Choroid plexus epithelial cell (primary cell): Measurements from ENCODE around the gene CYP2R1.

ENCODE experiments used
- DNase-seq: peaks from one replicate; pipeline ENCODE4 v3.0.0-alpha.2; 2010; ENCODE audit warnings: low read depth
- H3K4me3 ChIP-seq: 2 replicates; pipeline ENCODE4 v1.5.1; 2011; ENCODE audit warnings: low read depth, mild to moderate bottlenecking, control low read depth, low read length, moderate library complexity
- TF ChIP-seq, protein P1 (sequence below): conservative IDR thresholded peaks from 2 replicates; pipeline ENCODE4 v1.5.1; 2011; ENCODE audit warnings: low read depth, mild to moderate bottlenecking, control low read depth, inconsistent platforms, low read length, moderate library complexity

CYP2R1 gene

DNA sequence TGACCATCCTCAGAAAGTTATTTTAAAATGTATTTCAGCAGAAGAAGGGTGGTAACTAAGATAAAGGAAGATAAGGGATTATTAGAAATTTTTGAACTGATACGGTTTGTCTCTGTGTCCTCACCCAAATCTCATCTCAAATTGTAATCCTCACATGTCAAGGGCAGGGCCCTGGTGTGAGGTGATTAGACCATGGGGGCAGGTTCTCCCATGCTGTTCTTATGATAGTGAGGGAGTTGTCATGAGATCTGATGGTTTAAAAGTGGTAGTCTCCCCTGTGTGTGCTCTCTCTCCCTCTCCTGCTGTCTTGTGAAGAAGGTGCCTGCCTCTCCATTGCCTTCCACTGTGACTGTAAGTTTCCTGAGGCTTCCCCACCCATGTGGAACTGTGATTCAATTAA, 36.1 kb downstream of the CYP2R1 start:
- DNase-seq = no peak
- TF ChIP-seq, protein P1, sequence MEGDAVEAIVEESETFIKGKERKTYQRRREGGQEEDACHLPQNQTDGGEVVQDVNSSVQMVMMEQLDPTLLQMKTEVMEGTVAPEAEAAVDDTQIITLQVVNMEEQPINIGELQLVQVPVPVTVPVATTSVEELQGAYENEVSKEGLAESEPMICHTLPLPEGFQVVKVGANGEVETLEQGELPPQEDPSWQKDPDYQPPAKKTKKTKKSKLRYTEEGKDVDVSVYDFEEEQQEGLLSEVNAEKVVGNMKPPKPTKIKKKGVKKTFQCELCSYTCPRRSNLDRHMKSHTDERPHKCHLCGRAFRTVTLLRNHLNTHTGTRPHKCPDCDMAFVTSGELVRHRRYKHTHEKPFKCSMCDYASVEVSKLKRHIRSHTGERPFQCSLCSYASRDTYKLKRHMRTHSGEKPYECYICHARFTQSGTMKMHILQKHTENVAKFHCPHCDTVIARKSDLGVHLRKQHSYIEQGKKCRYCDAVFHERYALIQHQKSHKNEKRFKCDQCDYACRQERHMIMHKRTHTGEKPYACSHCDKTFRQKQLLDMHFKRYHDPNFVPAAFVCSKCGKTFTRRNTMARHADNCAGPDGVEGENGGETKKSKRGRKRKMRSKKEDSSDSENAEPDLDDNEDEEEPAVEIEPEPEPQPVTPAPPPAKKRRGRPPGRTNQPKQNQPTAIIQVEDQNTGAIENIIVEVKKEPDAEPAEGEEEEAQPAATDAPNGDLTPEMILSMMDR = no peak
- no peak overlapping the region for H3K4me3 ChIP-seq

DNA sequence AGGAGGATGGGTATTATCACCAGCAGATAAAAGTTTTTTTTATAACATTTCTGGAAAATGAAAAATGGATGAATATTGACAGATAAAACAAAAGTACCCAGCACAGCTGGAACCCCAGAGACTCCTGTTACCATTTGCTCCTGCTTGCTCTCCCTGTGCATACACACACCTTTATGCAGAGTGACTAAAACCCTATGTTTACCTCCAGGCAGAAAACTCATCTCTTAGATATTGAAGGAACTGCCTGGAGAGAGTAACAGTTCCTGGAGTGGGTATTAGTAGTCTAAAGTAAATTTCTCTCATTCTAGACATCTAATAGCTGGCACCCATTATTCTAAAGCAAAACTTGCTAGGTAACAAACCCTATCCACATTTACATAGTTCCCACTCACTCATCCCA, 38.0 kb downstream of the CYP2R1 start:
- H3K4me3 ChIP-seq = no peak overlapping the region
- TF ChIP-seq, protein P1 = no peak
- DNase-seq = no peak

DNA sequence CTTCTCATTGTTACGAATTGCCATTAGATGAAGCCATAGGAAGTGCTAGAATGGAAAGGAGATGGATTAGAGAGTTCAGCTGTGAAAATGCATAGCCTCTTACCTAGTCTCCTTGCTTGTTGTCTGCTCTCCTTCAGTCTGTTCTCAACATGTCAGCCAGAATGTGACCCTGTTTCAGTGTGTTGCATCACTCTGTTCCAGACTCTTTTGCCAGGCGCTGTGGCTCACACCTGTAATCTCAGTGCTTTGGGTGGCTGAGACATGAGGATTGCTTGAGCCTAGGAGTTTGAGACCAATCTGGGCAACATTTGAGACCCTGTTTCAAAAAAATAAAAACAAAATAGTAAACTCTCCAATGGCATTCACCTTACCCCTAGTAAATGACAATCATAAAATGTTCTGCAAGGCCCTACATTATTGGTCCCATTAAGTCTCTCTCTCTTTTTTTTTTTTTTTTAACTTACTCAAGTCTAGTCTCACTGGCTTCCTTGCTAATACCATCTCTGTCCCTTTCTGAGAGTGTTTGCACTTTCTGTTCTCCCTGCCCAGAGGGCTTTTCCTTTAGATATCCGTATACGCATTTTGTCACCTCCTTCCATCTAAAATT, 39.4 kb downstream of the CYP2R1 start:
- no peak overlapping the region for H3K4me3 ChIP-seq
- TF ChIP-seq, protein P1 = no peak
- no peak for DNase-seq

DNA sequence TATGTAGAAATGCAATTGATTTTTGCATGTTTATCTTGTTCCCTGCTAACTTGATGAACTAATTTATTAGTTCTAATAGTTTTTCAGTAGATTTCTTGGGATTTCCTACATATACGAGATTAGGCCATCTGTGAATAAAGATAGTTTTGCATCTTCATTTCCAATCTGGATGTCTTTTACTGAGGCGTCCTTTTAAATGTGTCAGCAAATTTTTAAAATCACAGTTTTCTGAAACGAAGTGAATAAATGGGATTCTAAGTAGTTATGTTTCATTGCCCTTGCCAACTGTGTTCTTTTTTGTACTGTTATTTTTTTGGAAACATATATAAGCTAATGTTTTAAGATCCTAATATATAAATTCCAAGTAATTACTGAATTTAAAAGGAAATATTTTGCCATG, 50.0 kb downstream of the CYP2R1 start:
- no peak for DNase-seq
- H3K4me3 ChIP-seq = no peak overlapping the region
- TF ChIP-seq, protein P1 = no peak

DNA sequence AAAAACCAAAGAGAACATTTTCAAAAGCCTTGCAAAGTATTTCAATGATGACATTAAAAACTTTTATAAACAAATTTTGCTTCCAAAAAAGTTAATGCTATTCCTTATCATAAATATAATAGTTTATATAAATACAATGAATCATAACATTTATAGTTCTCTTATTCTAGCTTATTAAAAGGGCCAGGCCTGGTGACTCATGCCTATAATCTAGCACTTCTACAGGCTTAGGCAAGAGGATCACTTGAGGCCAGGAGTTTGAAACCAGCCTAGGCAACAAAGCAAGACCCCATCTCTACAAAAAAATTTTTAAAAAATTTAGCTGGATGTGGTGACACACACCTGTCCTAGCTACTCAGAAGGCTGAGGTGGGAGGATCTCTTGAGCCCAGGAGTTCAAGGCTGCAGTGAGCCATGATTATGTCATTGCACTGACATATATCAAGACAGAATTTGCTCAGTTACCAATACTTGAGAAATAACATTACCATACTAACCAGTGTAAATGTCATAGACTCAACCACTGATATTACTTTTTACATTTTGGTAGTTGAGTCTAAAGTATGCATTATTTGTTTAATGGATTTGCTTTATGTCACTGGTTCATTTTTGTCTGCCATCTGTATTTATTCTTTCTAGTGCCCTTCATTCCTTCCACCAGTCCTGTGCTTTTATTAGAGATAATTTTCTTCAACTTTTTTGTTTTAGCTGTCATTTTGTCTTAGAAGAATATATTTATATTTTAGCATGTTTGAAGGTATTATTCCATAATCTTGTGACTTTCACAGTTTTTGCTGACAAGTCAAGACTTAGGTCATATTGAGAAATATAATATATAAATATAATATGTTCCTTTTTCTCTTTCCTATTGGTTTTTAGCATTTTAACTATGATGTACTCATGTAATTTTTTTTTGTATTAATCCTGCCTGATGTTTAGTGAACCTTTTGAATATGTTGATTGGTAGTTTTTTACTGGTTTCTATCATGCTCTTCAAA, 56.2 kb downstream of the CYP2R1 start:
- TF ChIP-seq, protein P1 = no peak
- no peak for DNase-seq
- H3K4me3 ChIP-seq = no peak overlapping the region
